Fibroblast of peridontal ligament (primary cell): ENCODE results near the gene WNT16.
"Not testable (repeated sequence)": the region's sequence is repeated elsewhere in the genome, so short reads cannot be mapped to it uniquely, and the experiment has no call there.

Source experiments
- DNase-seq: peaks from one replicate; pipeline ENCODE4 v3.0.0-alpha.2; 2010; ENCODE audit errors: extremely low read depth

The WNT16 gene

GRCh38 chr7:121306565-121306964 is 22.2 kb upstream of the WNT16 start:
- DNase-seq: no peak

GRCh38 chr7:121307021-121307574 is 21.7 kb upstream of the WNT16 start:
- DNase-seq: no peak

- DNase-seq: no peak
Measured at GRCh38 chr7:121313220-121313792, 15.5 kb upstream of the WNT16 start.

DNA sequence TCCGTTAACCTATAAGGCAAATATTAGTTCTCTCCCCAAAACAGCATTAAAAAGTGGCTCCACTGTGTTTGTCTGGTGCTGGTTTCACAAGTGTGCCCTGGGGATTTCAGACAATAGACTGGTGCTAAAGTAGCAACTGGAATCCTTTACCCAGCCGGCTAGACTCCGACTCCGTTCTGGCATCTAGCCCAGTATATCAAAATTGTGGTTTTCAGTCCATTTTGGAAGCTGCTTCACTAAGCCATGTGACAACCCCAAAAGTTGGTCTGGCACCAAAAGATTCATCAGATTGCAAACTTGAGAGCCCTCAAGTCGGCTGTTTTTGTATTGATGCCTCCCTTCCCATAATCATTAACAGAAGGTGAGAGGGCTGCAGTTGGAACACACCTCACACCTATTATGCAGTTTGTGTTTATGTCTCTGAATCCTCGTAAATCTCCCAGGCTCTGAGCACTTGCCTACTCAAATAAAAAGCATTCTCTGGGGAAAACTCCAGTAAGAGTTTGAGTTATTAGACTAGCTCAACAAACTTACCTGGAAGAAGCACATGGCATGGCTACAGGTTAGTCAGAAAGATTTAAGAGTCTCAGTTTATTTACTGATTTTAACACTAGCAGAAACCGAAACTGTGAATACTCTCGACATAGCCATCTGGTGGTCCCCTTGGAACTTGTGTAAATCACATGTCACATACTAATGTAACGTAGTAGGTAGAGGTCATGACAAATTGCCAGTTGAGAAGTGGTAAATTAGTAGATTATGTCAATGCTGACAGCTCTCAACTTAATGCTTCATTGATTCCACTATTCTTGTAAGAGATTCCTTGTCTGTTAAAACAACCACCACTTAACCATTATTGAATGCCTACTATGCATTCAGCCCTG is 14.8 kb upstream of the WNT16 start:
- DNase-seq: peak; percentile 97

DNA sequence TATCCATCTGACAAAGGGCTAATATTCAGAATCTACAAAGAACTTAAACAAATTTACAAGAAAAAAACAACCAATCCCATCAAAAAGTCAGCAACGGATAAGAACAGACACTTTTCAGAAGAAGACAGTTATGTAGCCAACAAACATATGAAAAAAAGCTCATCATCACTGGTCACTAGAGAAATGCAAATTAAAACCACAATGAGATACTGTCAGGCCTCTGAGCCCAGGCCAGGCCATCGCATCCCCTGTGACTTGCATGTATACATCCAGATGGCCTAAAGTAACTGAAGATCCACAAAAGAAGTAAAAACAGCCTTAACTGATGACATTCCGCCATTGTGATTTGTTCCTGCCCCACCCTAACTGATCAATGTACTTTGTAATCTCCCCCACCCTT is 13.6 kb upstream of the WNT16 start:
- DNase-seq: not testable (repeated sequence)

GRCh38 chr7:121322460-121322859 is 6.3 kb upstream of the WNT16 start:
- no peak for DNase-seq

DNA sequence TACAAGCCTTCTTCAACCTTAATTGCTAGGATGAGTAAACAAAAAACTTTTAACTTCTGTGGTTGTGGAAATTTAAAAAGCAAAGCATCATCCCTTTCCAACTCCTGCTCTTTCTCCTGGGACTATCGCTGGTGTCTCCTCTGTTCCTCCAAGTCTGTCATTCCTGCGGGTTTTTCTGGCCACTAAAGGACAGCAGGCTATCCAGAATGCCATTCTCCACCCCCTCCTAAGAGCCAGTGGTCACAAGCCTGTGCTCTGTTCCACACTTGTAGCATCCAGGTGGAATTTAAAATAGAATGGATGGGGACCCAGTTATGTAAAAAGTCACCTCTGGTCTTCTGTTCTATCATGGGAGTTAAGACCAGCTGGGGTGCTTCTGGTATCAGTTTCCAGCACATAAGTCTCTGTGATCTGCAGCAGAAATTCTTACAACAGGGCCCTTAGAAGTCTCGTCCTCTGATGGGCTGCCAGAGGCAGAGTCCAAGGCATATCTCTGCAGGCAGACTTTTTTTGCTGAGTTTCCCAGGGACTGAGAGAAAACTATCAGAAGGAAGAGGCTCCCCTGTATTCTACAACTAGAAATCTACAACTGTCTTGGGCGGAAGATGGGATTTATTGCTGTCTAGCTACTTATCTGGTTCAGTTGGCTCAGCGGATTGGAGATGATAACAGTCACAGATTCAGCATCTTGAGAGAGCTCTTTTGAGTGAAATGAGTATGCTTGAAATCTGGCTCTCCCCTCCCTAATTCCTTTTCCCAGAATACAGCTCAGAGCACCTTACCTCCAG is 5.1 kb upstream of the WNT16 start:
- DNase-seq: no peak

DNA sequence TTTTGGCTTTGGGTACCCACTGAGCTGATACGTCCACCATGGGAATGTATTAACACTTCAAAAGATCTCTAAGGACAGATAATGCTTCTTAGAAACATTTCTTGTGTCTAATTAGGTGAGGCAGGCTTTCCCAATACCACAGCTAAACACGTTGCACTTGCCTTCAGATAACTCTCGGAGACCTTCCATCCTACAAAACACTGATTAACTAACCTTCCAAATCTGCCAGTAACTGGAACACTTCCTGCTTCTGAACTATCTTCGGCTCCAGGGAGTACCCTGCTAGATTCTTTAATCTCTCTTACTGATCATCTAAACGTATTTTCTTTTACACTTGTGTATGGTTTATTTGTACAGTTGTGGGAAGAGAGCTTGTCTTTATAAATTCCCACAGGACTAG is 1.1 kb upstream of the WNT16 start:
- no peak for DNase-seq

GRCh38 chr7:121329191-121330052 is 622 bp downstream of the WNT16 start:
- no peak for DNase-seq

- peak; percentile 38 for DNase-seq
Measured at GRCh38 chr7:121330053-121330833, 1.4 kb downstream of the WNT16 start.

- no peak for DNase-seq
Measured at GRCh38 chr7:121331048-121331447, 2.2 kb downstream of the WNT16 start.

- no peak for DNase-seq
Measured at GRCh38 chr7:121331574-121331973, 2.8 kb downstream of the WNT16 start.

- DNase-seq: no peak
Measured at GRCh38 chr7:121334376-121334775, 5.6 kb downstream of the WNT16 start.

- peak; percentile 75 for DNase-seq
Measured at GRCh38 chr7:121334875-121335648, 6.3 kb downstream of the WNT16 start.

- peak; percentile 33 for DNase-seq
Measured at GRCh38 chr7:121336579-121336978, 7.8 kb downstream of the WNT16 start.

DNA sequence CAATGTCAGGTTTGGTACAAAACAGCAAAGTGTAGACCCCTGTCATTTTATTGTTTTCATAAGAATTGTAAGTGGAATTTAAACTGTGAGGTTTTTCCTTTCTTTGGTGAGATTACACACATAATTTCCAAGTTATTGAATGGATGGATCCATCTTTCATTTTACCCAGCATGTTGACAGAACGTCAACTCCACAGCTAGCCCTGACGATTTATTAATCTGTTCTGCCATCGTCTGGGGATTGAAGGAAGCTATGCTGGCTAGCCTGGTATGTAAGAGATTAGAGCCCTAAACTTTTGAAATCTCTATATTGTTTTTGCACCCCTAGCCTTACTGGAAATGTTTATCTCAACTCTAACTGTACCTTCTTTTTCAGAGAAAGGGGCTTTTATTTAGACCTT is 8.6 kb downstream of the WNT16 start:
- DNase-seq: peak; percentile 75

DNA sequence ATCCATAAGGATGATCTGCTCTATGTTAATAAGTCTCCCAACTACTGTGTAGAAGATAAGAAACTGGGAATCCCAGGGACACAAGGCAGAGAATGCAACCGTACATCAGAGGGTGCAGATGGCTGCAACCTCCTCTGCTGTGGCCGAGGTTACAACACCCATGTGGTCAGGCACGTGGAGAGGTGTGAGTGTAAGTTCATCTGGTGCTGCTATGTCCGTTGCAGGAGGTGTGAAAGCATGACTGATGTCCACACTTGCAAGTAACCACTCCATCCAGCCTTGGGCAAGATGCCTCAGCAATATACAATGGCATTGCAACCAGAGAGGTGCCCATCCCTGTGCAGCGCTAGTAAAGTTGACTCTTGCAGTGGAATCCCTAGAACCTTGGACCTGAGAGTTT is 10.3 kb downstream of the WNT16 start:
- no peak for DNase-seq

- no peak for DNase-seq
Measured at GRCh38 chr7:121341933-121342332, 13.1 kb downstream of the WNT16 start.

GRCh38 chr7:121342631-121343030 is 13.8 kb downstream of the WNT16 start:
- DNase-seq: no peak

- no peak for DNase-seq
Measured at GRCh38 chr7:121343302-121343701, 14.5 kb downstream of the WNT16 start.
